Measurements from ENCODE around the gene HOXB7.
A peak's percentile ranks its signal among the peaks of the same experiment; 100 is the strongest.

The HOXB7 gene

DNA sequence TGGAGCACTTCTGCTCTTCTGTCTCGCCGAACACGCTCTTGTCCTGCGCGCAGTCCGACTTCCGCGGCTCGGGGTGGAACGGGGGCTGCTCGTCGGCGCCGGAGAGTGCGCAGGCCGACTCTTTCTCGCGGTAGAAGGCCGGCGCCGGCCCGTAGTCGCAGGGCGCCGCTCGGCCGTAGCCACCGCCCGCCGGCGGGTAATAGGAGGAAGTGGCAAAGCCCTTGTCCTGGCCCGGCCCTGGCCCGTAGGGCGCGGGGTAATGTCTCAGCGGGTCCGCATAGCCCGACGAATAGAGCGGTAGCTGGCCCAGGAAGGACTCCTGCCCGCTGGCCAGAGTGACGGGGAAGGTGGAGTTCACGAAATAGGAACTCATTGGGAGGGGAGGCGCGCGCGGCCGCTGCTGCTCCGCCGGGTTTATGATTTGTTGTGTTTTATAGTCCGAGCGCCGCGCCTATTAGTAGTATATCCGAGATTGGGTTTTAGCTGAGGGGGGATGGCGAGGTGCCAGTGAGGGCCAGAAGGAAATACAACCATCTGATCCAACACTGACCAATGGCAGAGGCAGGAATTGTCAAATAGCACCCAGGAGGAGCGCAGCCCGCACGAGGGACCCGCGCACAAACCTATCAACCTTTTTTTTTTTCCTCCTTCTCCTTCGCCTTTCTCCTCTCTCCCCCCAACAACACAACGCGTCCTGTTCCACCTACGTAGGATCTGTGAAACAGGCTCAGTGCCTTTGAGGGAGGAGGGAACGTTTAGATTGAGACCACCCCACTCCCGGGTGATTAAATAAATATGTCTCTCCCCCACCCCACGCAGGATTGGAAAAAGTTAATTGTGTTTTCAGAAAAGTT, 12.8 kb downstream of the HOXB7 start:
- peak overlapping the region; percentile 44 for H3K4me3 ChIP-seq (ENCODE audit: low read depth, low read length)
- TF ChIP-seq CTCF (IDR thresholded peaks at IDR 0.05; ENCODE audit: low read depth, low read length, missing control alignments), result no peak
- no peak for DNase-seq (ENCODE audit: low read depth)
- in situ Hi-C loops (cut with HindIII; ENCODE audit: low sequenced_read_pairs), result no loop called here

DNA sequence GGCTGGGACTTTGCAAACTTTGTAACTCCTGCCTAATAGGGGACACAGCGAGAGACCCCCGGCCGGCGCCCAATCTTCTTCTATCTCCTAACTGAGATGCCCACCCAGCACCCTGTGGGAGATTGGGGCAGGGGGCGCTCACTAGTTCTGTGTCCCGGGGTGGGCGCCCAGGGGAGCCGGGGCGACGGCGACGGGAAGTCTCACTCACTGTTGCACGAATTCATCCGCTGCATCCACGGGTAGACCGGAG, 13.4 kb downstream of the HOXB7 start:
- in situ Hi-C loops (cut with HindIII; ENCODE audit: low sequenced_read_pairs), result no loop called here
- no peak for TF ChIP-seq CTCF (IDR thresholded peaks at IDR 0.05; ENCODE audit: low read depth, low read length, missing control alignments)
- peak overlapping the region; percentile 44 for H3K4me3 ChIP-seq (ENCODE audit: low read depth, low read length)
- DNase-seq (ENCODE audit: low read depth), result no peak

DNA sequence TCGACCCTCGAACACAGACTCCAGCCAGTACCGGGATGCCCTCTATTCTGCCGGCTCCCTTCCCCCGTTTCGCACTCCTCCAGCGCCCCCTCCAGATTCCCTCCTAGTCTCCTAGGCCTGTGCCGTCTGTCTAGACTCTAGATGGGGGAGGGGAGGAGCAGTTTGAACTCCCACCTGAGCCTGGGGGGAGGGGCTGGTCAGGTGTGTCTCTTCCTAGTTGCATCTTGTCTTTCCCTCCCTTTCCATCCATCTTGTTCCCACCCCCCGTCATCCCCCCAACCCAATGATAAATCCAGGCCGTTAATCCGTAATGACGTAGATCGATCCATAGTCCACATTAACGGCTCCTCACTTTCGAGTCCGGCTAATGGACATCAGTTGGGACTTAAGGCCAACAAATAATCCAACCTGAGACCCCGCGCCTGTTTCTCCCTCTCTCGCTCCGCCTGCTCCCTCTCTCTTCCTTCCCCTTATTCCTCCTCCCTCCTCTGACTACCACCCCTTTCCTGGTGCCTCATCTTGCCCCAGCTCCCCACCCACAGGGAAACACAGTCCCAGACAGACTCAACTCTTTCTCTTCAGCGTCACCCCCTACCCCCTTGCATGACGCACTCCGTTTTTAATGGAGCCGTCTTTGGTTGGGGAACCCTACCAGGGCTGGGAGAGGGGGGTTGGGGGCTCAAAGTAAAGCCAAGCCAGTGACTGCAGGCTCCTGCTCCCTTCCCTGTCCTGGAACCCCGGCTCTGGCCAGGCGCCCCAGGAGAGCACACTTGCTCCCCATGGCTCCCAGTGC, 13.9 kb downstream of the HOXB7 start:
- H3K4me3 ChIP-seq (ENCODE audit: low read depth, low read length), result peak overlapping the region; percentile 44
- no peak for TF ChIP-seq CTCF (IDR thresholded peaks at IDR 0.05; ENCODE audit: low read depth, low read length, missing control alignments)
- DNase-seq (ENCODE audit: low read depth), result no peak
- in situ Hi-C loops (cut with HindIII; ENCODE audit: low sequenced_read_pairs), result no loop called here

GRCh38 chr17:48596000-48596734, 14.7 kb downstream of the HOXB7 start:
- no peak for TF ChIP-seq CTCF (IDR thresholded peaks at IDR 0.05; ENCODE audit: low read depth, low read length, missing control alignments)
- in situ Hi-C loops (cut with HindIII; ENCODE audit: low sequenced_read_pairs), result no loop called here
- no peak for DNase-seq (ENCODE audit: low read depth)

GRCh38 chr17:48595278-48595999, 15.4 kb downstream of the HOXB7 start:
- H3K4me3 ChIP-seq (ENCODE audit: low read depth, low read length), result no peak overlapping the region
- DNase-seq (ENCODE audit: low read depth), result no peak
- in situ Hi-C loops (cut with HindIII; ENCODE audit: low sequenced_read_pairs), result no loop called here
- TF ChIP-seq CTCF (IDR thresholded peaks at IDR 0.05; ENCODE audit: low read depth, low read length, missing control alignments), result no peak

More at GRCh38 chr17:48596000-48596734, 14.7 kb downstream of the HOXB7 start:
- peak overlapping the region; percentile 44 for H3K4me3 ChIP-seq (ENCODE audit: low read depth, low read length)
